PC-9 (cell line): ENCODE data around the gene CLDN19. TPM values are rescaled to one million over a fixed set of nuclear protein-coding genes. Genes with fewer than 3 reads are reported as not detected.

Experiments
- BruUV-seq: library from RNA; stranded (reverse); fragments of 400-500 nt; replicated peaks from 2 replicates; lab custom pipeline; 2021; lab: Mats Ljungman, UMichigan
- CTCF ChIA-PET: fragments of 300-600 bp; sonication (Branson Sonifier 250); formaldehyde crosslinking; loops from one replicate; lab custom pipeline; 2022; ENCODE audit warnings: antibody characterized with exemption; lab: Charles Lee
- POLR2A ChIA-PET: fragments of 300-600 bp; sonication (Branson Sonifier 250); formaldehyde crosslinking; loops from one replicate; lab custom pipeline; 2022; ENCODE audit warnings: antibody characterized with exemption; ENCODE audit not compliant: unreplicated experiment; lab: Charles Lee
- DNase-seq, 2 experiments: peaks; one replicate each; pipeline versions ENCODE4 v3.0.0 to v3.0.0-alpha.2; 2015 to 2022; ENCODE audit warnings: mixed read lengths in 1 of 2
- H2AFZ ChIP-seq: fragments of 200-600 bp; sonication (generic); 2 replicates; pipeline ENCODE4 v1.8.1; 2017; ENCODE audit warnings: antibody characterized with exemption
- H3F3A ChIP-seq: fragments of 200-600 bp; sonication (generic); 2 replicates; pipeline ENCODE4 v1.8.1; 2017; ENCODE audit warnings: antibody characterized with exemption, mild to moderate bottlenecking, low read depth; ENCODE audit not compliant: insufficient read depth
- H3K27ac ChIP-seq: fragments of 200-600 bp; sonication (generic); 2 replicates; pipeline ENCODE4 v1.6.1; 2016; ENCODE audit warnings: mixed run types
- H3K27me3 ChIP-seq: fragments of 200-600 bp; sonication (generic); 2 replicates; pipeline ENCODE4 v1.6.1; 2016; ENCODE audit warnings: low read depth, mixed run types; ENCODE audit not compliant: insufficient read depth
- H3K36me3 ChIP-seq: fragments of 200-600 bp; sonication (generic); 2 replicates; pipeline ENCODE4 v1.6.1; 2016; ENCODE audit warnings: low read depth, mixed run types
- H3K4me1 ChIP-seq: fragments of 200-600 bp; sonication (generic); replicated peaks from 2 replicates; pipeline ENCODE4 v1.6.1; 2016; ENCODE audit warnings: mixed run types; ENCODE audit not compliant: insufficient read depth
- H3K4me2 ChIP-seq: fragments of 200-600 bp; sonication (generic); 2 replicates; pipeline ENCODE4 v1.6.1; 2017; ENCODE audit warnings: mixed run types
- H3K4me3 ChIP-seq: fragments of 200-600 bp; sonication (generic); 2 replicates; pipeline ENCODE4 v1.6.1; 2016; ENCODE audit warnings: mixed run types
- H3K79me2 ChIP-seq: fragments of 200-600 bp; sonication (generic); 2 replicates; pipeline ENCODE4 v1.6.1; 2017; ENCODE audit warnings: low read depth, mixed run types
- H3K9me2 ChIP-seq: fragments of 200-600 bp; sonication (generic); 2 replicates; pipeline ENCODE4 v1.8.1; 2017; ENCODE audit warnings: mild to moderate bottlenecking; ENCODE audit not compliant: insufficient read depth
- H3K9me3 ChIP-seq: fragments of 200-600 bp; sonication (generic); 2 replicates; pipeline ENCODE4 v1.8.1; 2016; ENCODE audit warnings: low read depth; ENCODE audit not compliant: insufficient read depth
- H4K20me1 ChIP-seq: fragments of 200-600 bp; sonication (generic); 2 replicates; pipeline ENCODE4 v1.8.1; 2017; ENCODE audit not compliant: insufficient read depth
- EZH2 ChIP-seq: fragments of 200-600 bp; sonication (generic); IDR thresholded peaks from 2 replicates; pipeline ENCODE4 v1.8.0; 2017; ENCODE audit warnings: antibody characterized with exemption, low read depth
- intact Hi-C: fragments of 100-400 bp; cut with micrococcal nuclease; formaldehyde crosslinking; loops from one replicate; pipeline ENCODE4 v1.10.0; 2022; ENCODE audit not compliant: unreplicated experiment
- total RNA-seq: library from RNA; stranded (reverse); gene quantifications from 2 replicates; pipeline ENCODE4 v1.2.3, GENCODE V29; 2021
- TF ChIP-seq, protein P1 (sequence below): fragments of 200-600 bp; sonication (generic); conservative IDR thresholded peaks from 2 replicates; pipeline ENCODE4 v1.6.1; 2017; ENCODE audit warnings: mixed run types, antibody characterized with exemption, mild to moderate bottlenecking, moderate library complexity

Gene CLDN19
- total RNA-seq, 1 experiment from 2014 or later: not detected

DNA sequence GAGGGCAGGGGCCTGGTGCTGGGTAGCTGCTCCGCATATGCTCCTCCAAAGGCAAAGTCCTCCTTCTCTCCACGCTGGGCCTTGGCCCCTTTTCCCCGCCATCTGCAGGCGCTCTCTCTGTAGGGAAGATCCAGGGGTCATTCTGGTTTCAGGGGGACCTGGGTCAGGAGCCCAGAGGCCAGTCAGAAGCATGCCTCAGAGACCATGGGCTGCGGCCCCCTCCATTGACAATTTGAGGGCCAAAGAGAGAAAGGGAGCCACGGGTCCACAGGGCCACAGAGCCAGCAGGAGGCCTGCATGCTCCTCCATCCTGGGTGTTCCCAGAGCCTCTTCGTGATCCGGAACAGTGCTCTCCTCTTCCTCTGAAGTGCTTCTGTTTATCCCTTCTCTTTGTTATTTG, 2.1 kb upstream of the CLDN19 start:
- Histone ChIP-seq H3K27ac (no peak overlapping the region), H3K9me2 (no peaks in the 10 kb centered on the region), H3F3A (no peaks in the 10 kb centered on the region), H3K4me2 (no peak overlapping the region), H2AFZ (no peak overlapping the region), H3K27me3 (no peaks in the 10 kb centered on the region), H4K20me1 (no peaks in the 10 kb centered on the region), H3K4me3 (no peak overlapping the region), H3K4me1 (no peaks in the 10 kb centered on the region), H3K9me3 (no peaks in the 10 kb centered on the region), H3K79me2 (no peaks in the 10 kb centered on the region), H3K36me3 (no peaks in the 10 kb centered on the region)
- CTCF ChIA-PET: no interaction called here
- POLR2A ChIA-PET: no interaction called here
- TF ChIP-seq, protein P1, sequence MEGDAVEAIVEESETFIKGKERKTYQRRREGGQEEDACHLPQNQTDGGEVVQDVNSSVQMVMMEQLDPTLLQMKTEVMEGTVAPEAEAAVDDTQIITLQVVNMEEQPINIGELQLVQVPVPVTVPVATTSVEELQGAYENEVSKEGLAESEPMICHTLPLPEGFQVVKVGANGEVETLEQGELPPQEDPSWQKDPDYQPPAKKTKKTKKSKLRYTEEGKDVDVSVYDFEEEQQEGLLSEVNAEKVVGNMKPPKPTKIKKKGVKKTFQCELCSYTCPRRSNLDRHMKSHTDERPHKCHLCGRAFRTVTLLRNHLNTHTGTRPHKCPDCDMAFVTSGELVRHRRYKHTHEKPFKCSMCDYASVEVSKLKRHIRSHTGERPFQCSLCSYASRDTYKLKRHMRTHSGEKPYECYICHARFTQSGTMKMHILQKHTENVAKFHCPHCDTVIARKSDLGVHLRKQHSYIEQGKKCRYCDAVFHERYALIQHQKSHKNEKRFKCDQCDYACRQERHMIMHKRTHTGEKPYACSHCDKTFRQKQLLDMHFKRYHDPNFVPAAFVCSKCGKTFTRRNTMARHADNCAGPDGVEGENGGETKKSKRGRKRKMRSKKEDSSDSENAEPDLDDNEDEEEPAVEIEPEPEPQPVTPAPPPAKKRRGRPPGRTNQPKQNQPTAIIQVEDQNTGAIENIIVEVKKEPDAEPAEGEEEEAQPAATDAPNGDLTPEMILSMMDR: no peak
- no peak for TF ChIP-seq EZH2
- intact Hi-C loops: no loop called here
- no peak for DNase-seq
- BruUV-seq: no TSS peak

DNA sequence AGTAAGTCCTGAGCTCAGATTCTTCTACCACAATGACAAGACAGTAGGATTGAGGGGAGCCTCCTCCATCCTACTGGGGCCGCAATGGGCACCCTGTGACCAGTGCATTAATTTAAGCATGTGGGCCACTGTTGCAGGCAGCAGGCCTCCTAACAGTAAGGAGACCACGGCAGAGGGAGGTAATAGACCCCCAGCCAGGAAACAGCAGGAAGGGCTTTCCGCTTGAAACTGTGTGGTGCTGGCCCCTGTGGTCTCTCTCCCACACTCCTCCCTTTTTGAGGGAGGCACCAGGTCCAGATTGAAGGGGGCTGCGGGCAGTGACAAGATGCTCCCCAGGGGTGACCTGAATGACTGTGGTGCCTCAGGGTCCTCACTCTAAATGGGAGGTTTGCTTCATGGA, 1.7 kb upstream of the CLDN19 start:
- no peak overlapping the region for H3K27ac ChIP-seq
- no peaks in the 10 kb centered on the region for H3K4me1 ChIP-seq
- no peaks in the 10 kb centered on the region for H3K36me3 ChIP-seq
- no peak overlapping the region for H2AFZ ChIP-seq
- no peaks in the 10 kb centered on the region for H3K9me2 ChIP-seq
- ChIA-PET CTCF (no interaction called here), POLR2A (no interaction called here)
- H3K4me3 ChIP-seq: no peak overlapping the region
- no peaks in the 10 kb centered on the region for H3K27me3 ChIP-seq
- no peaks in the 10 kb centered on the region for H3K9me3 ChIP-seq
- no peaks in the 10 kb centered on the region for H3K79me2 ChIP-seq
- no peak overlapping the region for H3K4me2 ChIP-seq
- H3F3A ChIP-seq: no peaks in the 10 kb centered on the region
- no peak for DNase-seq
- intact Hi-C loops: no loop called here
- no peaks in the 10 kb centered on the region for H4K20me1 ChIP-seq
- no peak for TF ChIP-seq EZH2
- TF ChIP-seq, protein P1: no peak
- BruUV-seq: no TSS peak

DNA sequence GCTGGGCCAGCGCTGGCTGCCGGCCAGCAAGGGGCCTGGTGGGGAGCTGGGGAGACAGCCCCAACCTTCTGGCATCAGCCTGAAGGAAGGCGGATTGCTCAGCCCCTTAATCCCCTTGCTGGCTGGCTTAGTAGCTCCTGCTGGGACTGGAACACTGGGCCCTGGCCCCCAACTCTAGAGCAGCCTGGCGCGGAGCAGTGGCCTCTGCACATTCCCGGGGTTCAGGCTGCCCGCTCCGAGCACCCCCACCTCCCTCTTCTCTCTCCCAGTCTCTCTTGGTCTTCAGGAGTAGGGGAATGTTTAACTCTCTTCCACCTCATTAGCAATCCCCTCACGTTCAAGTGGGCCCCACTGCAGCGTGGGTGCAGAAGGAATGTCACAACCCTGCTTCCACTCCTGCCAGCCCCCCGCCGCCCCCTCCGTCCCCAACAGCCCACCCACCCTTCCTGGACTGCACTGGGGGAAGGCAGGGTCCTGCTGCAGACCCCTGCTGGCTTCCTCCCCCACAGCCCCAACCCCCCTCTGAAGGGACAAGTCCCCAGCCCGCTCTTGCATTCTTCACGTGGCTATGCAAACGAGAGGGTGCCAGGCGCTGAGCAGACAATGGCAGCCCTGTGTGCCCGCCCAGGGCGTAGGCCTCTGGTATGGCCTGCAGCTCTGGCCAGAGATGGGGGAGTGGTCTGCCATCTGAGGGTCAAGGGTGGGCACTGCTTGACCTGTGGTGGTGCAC, 980 bp upstream of the CLDN19 start:
- no peaks in the 10 kb centered on the region for H3K9me3 ChIP-seq
- intact Hi-C loops: no loop called here
- no peaks in the 10 kb centered on the region for H3F3A ChIP-seq
- ChIA-PET CTCF (no interaction called here), POLR2A (no interaction called here)
- no peak overlapping the region for H2AFZ ChIP-seq
- no peak overlapping the region for H3K27ac ChIP-seq
- no peaks in the 10 kb centered on the region for H3K36me3 ChIP-seq
- no peaks in the 10 kb centered on the region for H3K4me1 ChIP-seq
- no peak overlapping the region for H3K4me2 ChIP-seq
- no peak for TF ChIP-seq EZH2
- TF ChIP-seq, protein P1: no peak
- no peaks in the 10 kb centered on the region for H4K20me1 ChIP-seq
- H3K27me3 ChIP-seq: no peaks in the 10 kb centered on the region
- no peaks in the 10 kb centered on the region for H3K9me2 ChIP-seq
- DNase-seq: no peak
- BruUV-seq: no TSS peak
- H3K79me2 ChIP-seq: no peaks in the 10 kb centered on the region
- H3K4me3 ChIP-seq: no peak overlapping the region
